Transverse colon (tissue), 4 donors: ENCODE data around the gene LRRC4B.

Experiments
- CTCF ChIP-seq, 5 experiments: fragments of 200-600 bp in 3 of 5; fragments of 450-650 bp in 2 of 5; sonication (generic) in 3 of 5; IDR thresholded peaks; 1 replicate in 2 of 5; 2 replicates in 3 of 5; pipeline ENCODE4 v1.5.1; 2016 to 2017; ENCODE audit warnings: antibody characterized with exemption in 5 of 5, inconsistent platforms in 3 of 5, mild to moderate bottlenecking in 2 of 5, moderate library complexity in 1 of 5
- POLR2A ChIP-seq: fragments of 450-650 bp; IDR thresholded peaks from one replicate; pipeline ENCODE4 v1.6.1; 2016; ENCODE audit warnings: antibody characterized with exemption, mild to moderate bottlenecking, moderate library complexity
- POLR2AphosphoS5 ChIP-seq, 3 donors: sonication (generic); formaldehyde crosslinking; IDR thresholded peaks; one replicate each; pipeline ENCODE4 v1.6.1; 2016; ENCODE audit warnings: antibody characterized with exemption in 3 of 3

GRCh38 chr19:50531171-50531612, 37.0 kb downstream of the LRRC4B start:
- TF ChIP-seq CTCF (IDR thresholded peaks at IDR 0.05) (no peak), POLR2A (no peak), POLR2AphosphoS5 (IDR thresholded peaks at IDR 0.05) (no peak)
